Thyroid gland (tissue), 4 donors: ENCODE measurements around the gene RLF.

Experiments used
- POLR2A ChIP-seq, 2 donors: fragments of 450-650 bp; IDR thresholded peaks; one replicate each; pipeline ENCODE4 v1.6.1; 2017; ENCODE audit warnings: antibody characterized with exemption in 2 of 2, mild to moderate bottlenecking in 2 of 2, moderate library complexity in 1 of 2
- TF ChIP-seq, protein P1 (sequence below), 6 experiments: fragments of 200-600 bp in 3 of 6; fragments of 450-650 bp in 3 of 6; sonication (generic) in 3 of 6; IDR thresholded peaks; one replicate each; pipeline ENCODE4 v1.5.1; 2016 to 2019; ENCODE audit warnings: antibody characterized with exemption in 6 of 6, mild to moderate bottlenecking in 2 of 6, inconsistent platforms in 1 of 6, moderate library complexity in 1 of 6

GRCh38 chr1:40210511-40211204, 49.5 kb downstream of the RLF start:
- TF ChIP-seq, protein P1, sequence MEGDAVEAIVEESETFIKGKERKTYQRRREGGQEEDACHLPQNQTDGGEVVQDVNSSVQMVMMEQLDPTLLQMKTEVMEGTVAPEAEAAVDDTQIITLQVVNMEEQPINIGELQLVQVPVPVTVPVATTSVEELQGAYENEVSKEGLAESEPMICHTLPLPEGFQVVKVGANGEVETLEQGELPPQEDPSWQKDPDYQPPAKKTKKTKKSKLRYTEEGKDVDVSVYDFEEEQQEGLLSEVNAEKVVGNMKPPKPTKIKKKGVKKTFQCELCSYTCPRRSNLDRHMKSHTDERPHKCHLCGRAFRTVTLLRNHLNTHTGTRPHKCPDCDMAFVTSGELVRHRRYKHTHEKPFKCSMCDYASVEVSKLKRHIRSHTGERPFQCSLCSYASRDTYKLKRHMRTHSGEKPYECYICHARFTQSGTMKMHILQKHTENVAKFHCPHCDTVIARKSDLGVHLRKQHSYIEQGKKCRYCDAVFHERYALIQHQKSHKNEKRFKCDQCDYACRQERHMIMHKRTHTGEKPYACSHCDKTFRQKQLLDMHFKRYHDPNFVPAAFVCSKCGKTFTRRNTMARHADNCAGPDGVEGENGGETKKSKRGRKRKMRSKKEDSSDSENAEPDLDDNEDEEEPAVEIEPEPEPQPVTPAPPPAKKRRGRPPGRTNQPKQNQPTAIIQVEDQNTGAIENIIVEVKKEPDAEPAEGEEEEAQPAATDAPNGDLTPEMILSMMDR (IDR thresholded peaks at IDR 0.05) = no peak
- TF ChIP-seq POLR2A (IDR thresholded peaks at IDR 0.05) = no peak
